Transverse colon (tissue), 4 donors: ENCODE measurements around the gene VPS13C. TPM values are rescaled to one million over a fixed set of nuclear protein-coding genes. Genes with fewer than 3 reads are reported as not detected.

Experiments used
- DNase-seq: peaks from one replicate; pipeline ENCODE4 v3.0.0-alpha.2; 2019
- H3K27ac ChIP-seq, 4 donors: fragments of 200-600 bp; sonication (generic); 2 replicates each; pipeline ENCODE4 v1.5.1; 2016 to 2018; ENCODE audit warnings: inconsistent platforms in 4 of 4
- H3K27me3 ChIP-seq: fragments of 200-600 bp; sonication (generic); 2 replicates; pipeline ENCODE4 v1.5.1; 2017; ENCODE audit warnings: inconsistent platforms
- H3K36me3 ChIP-seq, 4 donors: fragments of 200-600 bp; sonication (generic); 2 replicates each; pipeline ENCODE4 v1.5.1; 2017 to 2019; ENCODE audit warnings: inconsistent platforms in 4 of 4
- H3K4me1 ChIP-seq, 4 donors: fragments of 200-600 bp; sonication (generic); 2 replicates each; pipeline ENCODE4 v1.5.1; 2017 to 2020; ENCODE audit warnings: inconsistent platforms in 4 of 4
- H3K4me3 ChIP-seq, 4 donors: fragments of 200-600 bp; sonication (generic); 1 replicate in 1 of 4; 2 replicates in 3 of 4; pipeline versions ENCODE4 v1.5.1 to v1.6.1; 2017 to 2019; ENCODE audit warnings: inconsistent platforms in 4 of 4
- H3K9me3 ChIP-seq, 2 donors: fragments of 200-600 bp; sonication (generic); 2 replicates each; pipeline ENCODE4 v1.5.1; 2017 to 2019; ENCODE audit warnings: inconsistent platforms in 2 of 2
- EP300 ChIP-seq: sonication (generic); formaldehyde crosslinking; IDR thresholded peaks from one replicate; pipeline ENCODE4 v1.6.1; 2017; ENCODE audit warnings: antibody characterized with exemption, low read depth
- POLR2A ChIP-seq: fragments of 450-650 bp; IDR thresholded peaks from one replicate; pipeline ENCODE4 v1.6.1; 2016; ENCODE audit warnings: antibody characterized with exemption, mild to moderate bottlenecking, moderate library complexity
- POLR2AphosphoS5 ChIP-seq, 3 donors: sonication (generic); formaldehyde crosslinking; IDR thresholded peaks; one replicate each; pipeline ENCODE4 v1.6.1; 2016; ENCODE audit warnings: antibody characterized with exemption in 3 of 3
- WGBS, 2 donors: methylation state at CpG; one replicate each; pipeline ENCODE4 v1.1.5; 2018; ENCODE audit warnings: low coverage in 1 of 2; 5-methylcytosine and 5-hydroxymethylcytosine counted together
- in situ Hi-C, 4 donors: fragments of 200-750 bp; cut with MboI; loops; one replicate each; pipeline versions ENCODE4 v1.15.0 to v1.15.1; 2017; ENCODE audit warnings: low sequenced_read_pairs in 3 of 4, low pct_ligation_motif_present in 1 of 4, low pct_unique_long_range_greater_than_20kb in 1 of 4
- intact Hi-C: fragments of 100-400 bp; cut with DNase I; formaldehyde crosslinking; loops from one replicate; pipeline ENCODE4 v1.15.1; 2023; ENCODE audit warnings: low total_unique reads
- total RNA-seq, 4 donors: library from RNA; depleted of rRNA; stranded (reverse); fragments of >200 nt; gene quantifications; one replicate each; pipeline ENCODE4 v1.1.0, GENCODE V29; 2016
- TF ChIP-seq, protein P1 (sequence below), 5 experiments: fragments of 200-600 bp in 3 of 5; fragments of 450-650 bp in 2 of 5; sonication (generic) in 3 of 5; IDR thresholded peaks; 1 replicate in 2 of 5; 2 replicates in 3 of 5; pipeline ENCODE4 v1.5.1; 2016 to 2017; ENCODE audit warnings: antibody characterized with exemption in 5 of 5, inconsistent platforms in 3 of 5, mild to moderate bottlenecking in 2 of 5, moderate library complexity in 1 of 5

VPS13C gene
- total RNA-seq, 4 donors from 2014 or later = 48.3 to 105 (median 73.2) TPM

DNA sequence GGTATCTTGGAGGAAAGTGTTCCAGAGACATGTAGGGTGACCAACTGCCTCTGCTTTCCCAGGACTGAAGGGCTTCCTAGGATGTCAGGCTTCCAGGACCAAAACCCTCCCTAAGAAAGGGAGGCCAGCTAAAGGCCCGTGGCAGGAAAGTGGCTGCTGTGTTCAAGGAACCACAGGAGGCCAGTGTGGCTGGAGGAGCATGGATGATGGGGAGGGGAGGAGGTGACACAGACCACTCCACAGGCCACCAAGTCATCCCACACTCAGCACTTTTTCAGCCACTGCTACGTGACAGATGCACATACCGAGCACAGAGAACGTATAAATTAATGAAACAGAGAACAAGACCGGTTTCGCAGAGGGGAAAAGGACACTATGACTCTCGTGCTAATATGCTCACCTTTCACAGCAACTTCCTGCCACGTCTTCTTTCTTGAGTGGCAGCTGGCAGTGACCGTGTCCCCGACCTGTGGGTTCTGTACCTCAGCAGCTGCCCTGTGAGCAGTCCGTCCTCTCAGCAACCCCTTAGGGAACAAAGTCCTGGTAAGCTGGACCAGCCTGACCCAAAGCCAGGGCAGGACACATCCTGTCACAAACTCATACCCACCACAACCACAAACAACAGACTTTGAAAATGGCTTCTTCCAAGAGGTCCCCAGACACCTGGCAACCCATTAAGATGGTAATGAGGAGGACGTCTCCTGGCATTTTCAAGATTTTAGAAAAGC, 244.7 kb downstream of the VPS13C start:
- DNase-seq = no peak
- intact Hi-C loops (no loop called here), in situ Hi-C loops (no loop called here)
- H3K36me3 ChIP-seq = no peaks in the 10 kb centered on the region
- H3K9me3 ChIP-seq = no peaks in the 10 kb centered on the region
- 80 to 84% methylated on average over 7 to 12 of the region's 12 CpGs for WGBS, 2 donors
- H3K27me3 ChIP-seq = no peaks in the 10 kb centered on the region
- no peak overlapping the region for H3K27ac ChIP-seq
- no peak overlapping the region for H3K4me3 ChIP-seq
- H3K4me1 ChIP-seq = no peaks in the 10 kb centered on the region
- TF ChIP-seq POLR2AphosphoS5 (IDR thresholded peaks at IDR 0.05) (no peak), POLR2A (no peak), EP300 (no peak)
- TF ChIP-seq, protein P1, sequence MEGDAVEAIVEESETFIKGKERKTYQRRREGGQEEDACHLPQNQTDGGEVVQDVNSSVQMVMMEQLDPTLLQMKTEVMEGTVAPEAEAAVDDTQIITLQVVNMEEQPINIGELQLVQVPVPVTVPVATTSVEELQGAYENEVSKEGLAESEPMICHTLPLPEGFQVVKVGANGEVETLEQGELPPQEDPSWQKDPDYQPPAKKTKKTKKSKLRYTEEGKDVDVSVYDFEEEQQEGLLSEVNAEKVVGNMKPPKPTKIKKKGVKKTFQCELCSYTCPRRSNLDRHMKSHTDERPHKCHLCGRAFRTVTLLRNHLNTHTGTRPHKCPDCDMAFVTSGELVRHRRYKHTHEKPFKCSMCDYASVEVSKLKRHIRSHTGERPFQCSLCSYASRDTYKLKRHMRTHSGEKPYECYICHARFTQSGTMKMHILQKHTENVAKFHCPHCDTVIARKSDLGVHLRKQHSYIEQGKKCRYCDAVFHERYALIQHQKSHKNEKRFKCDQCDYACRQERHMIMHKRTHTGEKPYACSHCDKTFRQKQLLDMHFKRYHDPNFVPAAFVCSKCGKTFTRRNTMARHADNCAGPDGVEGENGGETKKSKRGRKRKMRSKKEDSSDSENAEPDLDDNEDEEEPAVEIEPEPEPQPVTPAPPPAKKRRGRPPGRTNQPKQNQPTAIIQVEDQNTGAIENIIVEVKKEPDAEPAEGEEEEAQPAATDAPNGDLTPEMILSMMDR (IDR thresholded peaks at IDR 0.05) = no peak

DNA sequence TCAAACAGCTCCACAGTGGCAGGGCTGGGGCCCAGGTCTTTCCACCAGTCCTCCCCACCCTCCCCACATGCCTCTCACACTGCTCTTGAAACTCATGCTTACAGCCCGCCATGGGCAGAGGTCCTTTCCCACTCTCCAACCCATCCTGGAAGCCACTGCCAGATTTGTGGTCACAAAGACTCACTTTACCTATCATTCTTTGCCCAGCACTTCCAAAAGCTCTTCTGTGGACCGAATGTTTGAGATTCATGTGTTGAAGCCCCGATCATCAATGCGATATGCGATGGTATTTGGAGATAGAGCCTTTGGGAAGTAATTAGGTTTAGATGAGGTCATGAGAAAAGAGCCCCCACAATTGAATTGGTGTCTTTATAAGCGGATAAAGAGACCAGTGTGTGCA, 247.8 kb downstream of the VPS13C start:
- Histone ChIP-seq H3K27me3 (no peaks in the 10 kb centered on the region), H3K36me3 (no peaks in the 10 kb centered on the region), H3K9me3 (no peaks in the 10 kb centered on the region), H3K27ac (no peak overlapping the region), H3K4me1 (no peaks in the 10 kb centered on the region), H3K4me3 (no peak overlapping the region)
- no peak for DNase-seq
- 91 to 100% methylated on average over 1 to 6 of the region's 6 CpGs for WGBS, 2 donors
- in situ Hi-C loops (no loop called here), intact Hi-C loops (no loop called here)
- no peak for TF ChIP-seq EP300
- TF ChIP-seq POLR2A = no peak
- TF ChIP-seq, protein P1 (IDR thresholded peaks at IDR 0.05) = no peak
- no peak for TF ChIP-seq POLR2AphosphoS5 (IDR thresholded peaks at IDR 0.05)

DNA sequence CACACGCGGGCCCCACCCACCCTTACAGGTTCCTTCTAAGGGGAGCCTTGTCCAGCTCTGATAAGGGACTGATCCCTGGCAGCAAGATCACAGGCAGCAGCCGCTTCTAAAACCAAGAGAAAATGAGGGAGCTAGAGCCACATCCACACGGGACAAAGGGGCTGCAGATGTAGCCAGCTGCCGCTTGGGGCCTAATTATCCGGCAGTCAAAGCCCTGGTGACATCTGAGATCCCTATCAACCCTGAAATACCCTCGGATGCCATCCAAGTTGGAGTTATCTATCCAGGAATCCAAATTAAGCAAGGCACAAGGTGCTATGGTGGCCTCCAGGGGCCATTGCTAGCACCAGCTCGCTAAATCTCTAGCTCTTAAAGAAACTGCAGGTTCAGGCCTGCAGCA, 248.3 kb downstream of the VPS13C start:
- in situ Hi-C loops = no loop called here
- 79% methylated on average over 8 of the region's 8 CpGs; no CpG with 5 or more reads in 1 of the 2 donors for WGBS, 2 donors
- DNase-seq = no peak
- no peak overlapping the region for H3K27ac ChIP-seq
- H3K27me3 ChIP-seq = no peaks in the 10 kb centered on the region
- TF ChIP-seq EP300 = no peak
- H3K4me3 ChIP-seq = no peak overlapping the region
- intact Hi-C loops = no loop called here
- H3K36me3 ChIP-seq = no peaks in the 10 kb centered on the region
- no peaks in the 10 kb centered on the region for H3K4me1 ChIP-seq
- no peaks in the 10 kb centered on the region for H3K9me3 ChIP-seq

DNA sequence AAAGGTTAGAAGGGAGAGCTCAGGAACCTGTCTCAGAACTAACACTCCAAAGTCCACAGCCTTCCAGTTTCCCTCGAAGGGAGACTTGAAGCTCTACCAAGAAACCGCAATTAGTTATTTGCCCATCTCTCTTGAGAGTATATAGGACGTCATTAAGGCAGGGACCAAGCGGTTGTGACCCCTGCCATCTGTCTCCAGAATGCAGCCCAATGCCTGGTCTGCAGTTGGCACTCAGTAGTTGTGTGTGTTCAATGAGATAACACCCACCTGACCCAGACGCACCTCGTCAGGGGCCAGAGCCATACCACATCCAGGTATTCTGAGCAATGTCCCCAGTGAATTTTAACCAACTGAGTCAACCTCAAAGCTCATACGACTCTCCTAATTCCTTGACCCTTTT, 251.0 kb downstream of the VPS13C start:
- no peak for DNase-seq
- in situ Hi-C loops = no loop called here
- intact Hi-C loops = no loop called here
- TF ChIP-seq POLR2A (no peak), POLR2AphosphoS5 (IDR thresholded peaks at IDR 0.05) (no peak), EP300 (no peak)
- TF ChIP-seq, protein P1 (IDR thresholded peaks at IDR 0.05) = no peak
- no peaks in the 10 kb centered on the region for H3K9me3 ChIP-seq
- H3K4me1 ChIP-seq = no peaks in the 10 kb centered on the region
- H3K4me3 ChIP-seq = no peak overlapping the region
- no peaks in the 10 kb centered on the region for H3K27me3 ChIP-seq
- H3K36me3 ChIP-seq = no peaks in the 10 kb centered on the region
- 80 to 87% methylated on average over 1 to 7 of the region's 7 CpGs for WGBS, 2 donors
- H3K27ac ChIP-seq = no peak overlapping the region
